HG02884 (cell line): Measurements from ENCODE around the gene RAD9B.
"Not testable (repeated sequence)": the region's sequence is repeated elsewhere in the genome, so short reads cannot be mapped to it uniquely, and the experiment has no call there.

Experiments used
- ATAC-seq: cut with Tn5 transposase; IDR thresholded peaks from one replicate; pipeline ENCODE4 v1.9.1; 2021; ENCODE audit warnings: mild to moderate bottlenecking, moderate library complexity; ENCODE audit not compliant: unreplicated experiment

The RAD9B gene

DNA sequence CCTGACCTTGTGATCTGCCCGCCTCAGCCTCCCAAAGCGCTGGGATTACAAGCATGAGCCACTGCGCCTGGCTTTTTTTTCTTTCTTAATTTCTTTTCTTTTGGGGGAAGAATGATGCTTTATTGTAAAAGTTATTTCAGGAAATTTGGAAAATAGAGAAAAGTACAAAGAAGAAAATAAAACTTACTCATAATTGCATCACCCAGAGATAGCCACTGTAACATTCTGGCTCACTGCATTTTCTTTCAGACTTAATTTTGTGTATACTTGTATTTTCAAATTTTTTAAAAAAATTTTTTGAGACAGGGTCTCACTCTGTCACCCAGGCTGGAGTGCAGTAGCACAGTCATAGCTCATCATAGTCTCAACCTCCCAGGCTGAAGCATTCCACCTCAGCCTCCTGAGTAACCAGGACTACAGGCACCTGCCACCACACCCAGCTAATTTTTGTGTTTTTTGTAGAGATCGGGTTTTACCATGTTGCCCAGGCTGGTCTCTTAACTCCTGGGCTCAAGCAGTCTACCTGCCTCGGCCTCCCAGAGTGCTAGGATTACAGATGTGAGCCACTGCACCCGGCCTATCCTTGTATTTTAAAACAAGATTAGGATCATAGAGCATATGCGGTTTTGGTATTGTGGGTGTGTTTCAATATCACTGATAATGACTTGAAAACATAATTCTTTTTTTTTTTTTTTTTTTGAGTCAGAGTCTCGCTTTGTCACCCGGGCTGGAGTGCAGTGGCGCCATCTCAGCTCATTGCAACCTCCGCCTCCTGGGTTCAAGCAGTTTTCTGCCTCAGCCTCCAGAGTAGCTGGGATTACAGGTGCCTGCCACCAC lies 19.0 kb downstream of the RAD9B start:
- not testable (repeated sequence) for ATAC-seq

DNA sequence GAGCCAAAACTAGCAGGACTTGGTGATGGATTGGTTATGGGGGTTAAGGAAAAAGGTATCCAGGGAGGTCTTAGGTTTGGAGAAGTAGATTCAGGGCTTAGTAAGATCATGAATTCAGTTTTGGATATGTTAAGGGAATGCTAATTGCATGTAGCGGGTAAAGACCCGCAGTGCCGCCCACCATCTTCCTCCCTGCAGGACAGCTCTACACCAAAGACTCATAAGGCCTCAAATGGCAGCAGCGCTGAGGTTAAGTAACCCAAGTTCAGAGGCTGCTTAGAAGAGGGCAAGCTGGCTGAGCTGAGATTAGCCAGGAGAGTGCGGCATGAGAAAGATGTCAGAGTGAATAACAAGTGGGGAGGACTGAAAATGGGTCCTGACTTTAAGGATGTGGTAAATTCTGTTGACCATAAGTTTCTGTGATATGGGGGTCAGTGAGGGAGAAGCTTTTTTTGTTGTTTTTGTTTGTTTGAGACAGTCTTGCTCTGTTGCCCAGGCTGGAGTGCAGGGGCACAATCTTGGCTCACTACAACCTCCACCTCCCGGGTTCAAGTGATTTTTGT lies 26.2 kb downstream of the RAD9B start:
- ATAC-seq = no peak

DNA sequence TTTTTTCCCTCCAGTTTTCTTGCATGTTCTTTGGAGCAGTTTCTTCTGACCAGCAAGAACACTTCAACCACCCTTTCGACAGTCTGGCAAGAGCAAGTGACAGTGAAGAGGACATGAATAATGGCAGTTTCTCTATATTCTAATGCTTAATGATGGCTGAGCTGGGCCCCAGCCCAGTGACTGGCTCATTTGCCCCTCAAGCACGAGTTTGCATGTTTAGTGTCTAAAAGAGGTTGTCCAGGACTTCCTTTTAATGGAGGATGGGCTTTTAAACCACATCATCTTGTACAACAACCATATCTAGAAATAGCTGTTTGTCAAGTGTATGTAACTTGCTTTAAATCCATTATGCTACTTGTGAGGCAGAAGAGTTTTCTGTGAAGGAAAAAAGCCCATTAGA lies 28.4 kb downstream of the RAD9B start:
- no peak for ATAC-seq

DNA sequence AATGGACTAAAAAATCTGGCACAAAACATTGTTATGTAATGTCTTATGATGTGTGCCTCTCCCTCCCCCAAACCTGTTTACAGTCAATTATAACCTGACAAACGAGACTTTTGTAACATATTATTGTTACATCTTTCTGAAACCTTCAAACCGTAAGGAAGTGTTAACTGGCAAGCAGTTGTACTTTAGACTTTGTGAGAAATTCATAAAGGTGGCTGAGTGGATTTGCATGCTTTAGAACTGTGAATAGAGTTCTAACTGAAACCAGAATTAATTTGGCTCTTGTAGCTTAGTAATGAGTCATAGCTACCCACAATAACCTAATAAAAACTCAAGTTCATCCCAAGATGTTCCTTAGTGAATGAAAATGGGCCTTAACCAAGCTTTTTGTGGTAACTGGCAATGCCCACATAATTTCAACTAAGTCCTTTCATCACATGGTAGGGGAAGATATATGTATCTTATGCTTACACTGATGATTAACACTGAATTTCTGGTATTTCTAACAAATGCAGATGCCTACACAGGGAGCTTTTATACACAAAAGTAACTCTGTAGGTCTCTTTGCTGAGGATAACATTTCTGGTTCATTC lies 29.7 kb downstream of the RAD9B start:
- ATAC-seq = peak; percentile 66

DNA sequence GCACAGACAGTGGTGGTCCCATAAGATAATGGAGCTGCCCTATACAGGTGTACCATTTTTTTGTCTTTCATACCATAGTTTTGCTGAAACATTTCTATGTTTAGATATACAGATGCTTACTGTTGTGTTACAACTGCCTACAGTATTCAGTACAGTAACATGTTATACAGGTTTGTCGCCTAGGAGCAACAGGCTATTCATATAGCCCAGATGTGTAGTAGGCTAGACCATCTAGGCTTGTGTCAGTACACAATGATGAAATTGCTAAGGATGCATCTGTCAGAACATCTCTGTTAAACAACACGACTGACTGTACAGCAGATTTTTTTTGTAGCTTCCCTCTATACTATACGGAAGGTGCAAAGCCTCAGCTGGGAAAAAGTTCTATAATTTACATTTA lies 30.5 kb downstream of the RAD9B start:
- no peak for ATAC-seq

DNA sequence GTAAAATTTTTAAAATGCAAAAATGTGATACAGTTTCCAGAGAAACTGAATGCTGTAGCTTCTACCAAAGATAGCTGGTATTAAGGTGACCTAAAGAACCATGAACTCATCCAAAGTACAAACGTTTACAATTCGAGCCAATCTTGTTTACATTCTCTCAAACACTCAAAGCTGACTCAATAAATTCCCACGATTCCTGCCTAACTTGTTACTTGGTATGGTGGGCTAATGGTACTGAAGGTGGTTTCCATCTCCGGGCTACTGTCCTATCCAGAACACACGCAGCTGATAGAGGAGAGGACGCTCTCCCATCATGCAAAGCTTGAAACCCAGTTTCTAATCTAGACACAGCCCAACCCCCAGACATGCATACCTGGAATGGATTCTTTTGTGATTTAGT lies 31.5 kb downstream of the RAD9B start:
- ATAC-seq = no peak

DNA sequence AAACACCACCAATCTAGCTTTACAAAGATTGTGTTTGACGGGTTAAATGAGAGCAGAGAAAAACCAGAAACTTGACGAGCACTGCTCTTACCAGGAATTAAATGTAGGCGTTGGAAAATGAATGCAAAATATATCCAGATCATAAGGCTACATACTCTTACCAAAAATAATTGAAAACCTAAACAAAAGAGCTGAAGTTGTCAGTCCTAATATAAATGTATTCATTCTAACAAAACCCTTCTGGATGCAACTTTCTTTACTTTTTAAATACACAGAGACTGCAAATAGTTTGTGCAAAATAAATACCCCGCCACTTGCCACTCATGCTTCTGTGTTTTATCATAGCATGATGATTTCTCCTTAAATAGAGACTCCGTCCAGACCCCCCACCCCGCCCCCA lies 32.7 kb downstream of the RAD9B start:
- ATAC-seq = no peak

DNA sequence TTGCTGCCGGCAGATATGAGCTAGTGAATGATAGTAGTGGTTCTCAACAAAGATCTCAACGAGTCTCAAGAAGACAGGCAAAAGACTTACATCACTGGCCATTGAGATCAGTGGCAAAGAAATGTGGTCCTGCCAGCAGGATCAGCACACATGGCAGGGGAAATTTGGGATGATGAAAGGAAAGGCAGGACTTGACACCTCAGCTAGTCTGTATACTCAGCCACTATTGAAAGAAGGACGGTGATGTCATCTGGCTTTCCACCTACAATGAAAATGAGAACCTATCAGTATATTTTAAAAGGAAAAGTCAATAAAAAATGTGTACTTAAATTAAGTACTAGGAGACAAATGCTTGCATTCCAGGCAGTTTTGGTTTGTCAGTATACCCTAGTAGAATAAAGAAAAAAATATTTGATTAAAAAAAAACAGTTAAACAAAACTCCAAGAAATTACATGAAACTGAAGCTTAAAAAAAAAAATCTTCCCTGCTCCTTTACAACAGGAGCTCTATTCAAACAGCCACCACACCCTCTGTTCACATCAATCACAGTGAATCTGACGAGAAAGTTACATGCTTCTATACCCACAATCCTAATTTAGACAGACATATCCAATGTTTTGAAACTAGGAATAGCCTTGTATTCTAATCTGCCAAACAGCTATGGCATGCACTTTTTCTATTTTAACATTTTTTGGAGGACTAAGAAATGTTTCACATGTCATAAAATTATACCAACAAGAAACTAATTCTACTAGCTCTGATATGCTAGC lies 34.9 kb downstream of the RAD9B start:
- ATAC-seq = no peak

DNA sequence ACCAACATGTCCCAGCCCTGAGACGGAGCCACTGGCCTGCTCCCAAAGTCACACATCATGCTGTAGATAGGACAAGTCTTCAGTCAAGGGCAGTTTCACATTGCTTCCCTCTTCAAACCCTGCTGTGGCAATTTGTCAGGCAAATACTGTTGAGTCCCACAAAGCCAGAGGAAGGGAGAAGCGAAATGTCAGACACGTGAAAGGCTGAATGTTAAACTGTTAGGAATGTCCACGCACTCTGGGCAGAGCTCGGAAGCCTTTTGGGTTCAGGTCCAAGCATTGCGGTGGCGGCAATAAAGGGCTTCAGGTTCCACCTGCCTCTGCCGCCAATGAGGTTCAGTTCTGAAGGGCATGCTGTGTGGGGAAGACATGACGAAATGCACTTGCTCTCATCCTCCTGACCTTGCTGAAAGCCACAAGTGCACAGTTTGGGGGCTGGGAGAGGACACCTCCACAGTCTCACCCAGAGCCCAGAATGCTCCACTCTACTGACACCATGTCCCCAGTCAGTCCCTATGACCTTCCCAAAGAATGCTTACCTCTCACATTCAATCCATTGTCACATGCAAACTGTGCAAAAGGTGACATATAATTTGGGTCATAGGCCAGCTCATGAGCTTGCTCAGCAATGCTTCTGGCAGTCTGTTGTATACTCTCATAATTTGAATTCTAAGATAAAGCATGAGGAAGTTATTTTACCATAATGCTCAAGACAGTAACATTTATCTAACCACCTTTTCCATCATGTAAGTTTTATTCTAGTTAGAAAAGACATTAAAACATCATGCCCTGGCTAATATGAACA lies 35.7 kb downstream of the RAD9B start:
- no peak for ATAC-seq

DNA sequence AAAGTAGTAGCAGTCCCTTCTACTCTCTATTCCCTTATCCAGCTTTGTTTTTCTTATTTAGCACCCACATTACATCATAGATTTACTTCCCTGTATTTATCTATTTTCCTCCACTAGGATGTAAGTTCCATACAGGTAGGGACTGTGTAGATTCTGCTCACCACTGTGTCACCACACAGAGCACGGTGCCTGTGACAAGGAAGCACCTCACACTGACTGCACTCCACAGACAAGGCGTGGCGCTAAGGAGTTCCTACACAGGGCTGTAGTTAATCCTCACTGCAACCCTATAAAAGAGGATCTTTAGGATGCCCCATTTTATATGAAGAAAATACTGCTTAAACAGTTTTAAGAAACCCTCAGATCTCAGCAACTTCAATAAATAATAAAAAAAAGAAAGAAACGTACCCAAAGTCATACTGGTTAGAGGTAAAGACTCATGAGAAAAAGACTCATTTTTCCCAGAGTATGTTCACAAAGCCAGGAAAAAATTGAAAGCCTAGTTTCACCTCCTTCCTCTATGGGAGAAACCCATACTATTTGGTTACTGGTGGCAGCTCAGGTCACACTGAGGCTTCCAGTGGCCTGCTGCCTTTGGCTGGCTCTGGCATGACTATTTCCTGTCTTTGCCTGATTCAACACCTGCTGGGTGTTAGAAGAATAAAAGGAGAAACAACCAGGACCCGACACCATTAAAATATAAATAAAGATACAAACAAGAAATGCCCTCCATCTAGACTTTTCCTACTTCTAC lies 36.9 kb downstream of the RAD9B start:
- ATAC-seq = no peak

DNA sequence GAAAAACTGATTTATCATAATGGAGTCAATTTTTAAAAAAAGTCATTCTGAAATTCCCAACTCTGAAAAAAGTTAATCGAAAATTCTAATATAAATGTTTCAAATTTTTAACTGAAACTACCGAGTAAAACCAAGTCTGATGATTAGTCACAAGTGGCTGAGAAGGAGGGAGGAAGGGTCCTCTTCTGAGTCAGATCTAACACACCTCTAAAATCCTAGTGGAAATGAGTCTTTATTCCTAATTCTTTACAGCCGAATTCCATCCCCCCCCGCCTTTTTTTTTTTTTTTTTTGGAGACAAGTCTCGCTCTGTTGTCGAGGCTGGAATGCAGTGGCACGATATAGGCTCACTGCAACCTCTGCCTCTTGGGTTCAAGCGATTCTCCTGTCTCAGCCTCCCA lies 37.9 kb downstream of the RAD9B start:
- ATAC-seq = no peak

DNA sequence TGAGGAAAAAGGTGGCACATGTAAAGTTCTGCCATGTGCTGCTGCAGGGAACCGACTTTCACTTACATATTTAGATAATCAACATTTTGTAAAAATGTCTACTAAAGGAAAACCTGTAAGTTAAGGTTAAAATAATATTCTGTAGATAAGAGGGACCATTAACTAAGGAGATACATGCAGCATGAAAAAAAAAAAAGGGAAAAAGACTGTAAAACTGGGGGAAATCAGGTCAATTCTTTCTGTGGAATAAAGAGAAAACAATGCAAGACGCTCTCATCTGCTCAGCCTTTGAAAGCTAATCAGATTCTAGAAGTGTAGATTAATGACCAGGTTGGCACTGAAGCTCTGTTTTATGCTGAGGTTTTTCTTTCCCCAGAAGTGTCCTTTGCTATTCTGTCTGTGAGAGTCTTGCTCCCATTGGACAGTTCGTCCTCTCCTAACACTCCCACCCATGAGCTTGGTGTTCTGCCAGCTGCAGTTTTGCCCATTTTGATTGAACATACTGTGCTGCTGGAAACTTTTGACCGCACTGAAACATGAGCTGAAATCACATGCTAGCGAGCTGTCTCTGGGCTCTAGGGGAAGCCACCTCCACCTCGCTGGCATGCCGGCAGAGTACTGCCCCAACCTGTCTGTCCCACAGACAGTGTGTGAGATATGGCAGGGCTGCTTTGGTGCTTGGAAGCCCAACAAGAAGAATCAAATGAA lies 41.3 kb downstream of the RAD9B start:
- no peak for ATAC-seq

DNA sequence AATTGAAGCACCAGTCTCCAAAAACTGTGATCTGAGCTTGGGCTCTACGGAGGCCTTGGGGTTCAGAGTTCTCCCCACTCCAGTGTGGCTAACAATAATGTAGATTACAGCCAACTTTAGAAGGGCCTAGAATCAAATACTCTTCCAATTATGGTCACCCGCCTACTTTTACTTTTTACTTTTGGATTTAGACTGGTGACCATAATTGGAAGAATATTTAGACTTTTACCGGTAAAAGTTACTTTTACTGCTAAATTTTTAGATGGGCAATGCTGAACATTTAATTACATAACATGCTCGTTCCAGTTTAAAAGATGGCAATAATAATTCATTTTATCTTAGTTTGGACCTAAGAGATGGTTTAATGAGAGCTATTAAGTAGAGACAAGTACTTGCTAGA lies 41.8 kb downstream of the RAD9B start:
- no peak for ATAC-seq

DNA sequence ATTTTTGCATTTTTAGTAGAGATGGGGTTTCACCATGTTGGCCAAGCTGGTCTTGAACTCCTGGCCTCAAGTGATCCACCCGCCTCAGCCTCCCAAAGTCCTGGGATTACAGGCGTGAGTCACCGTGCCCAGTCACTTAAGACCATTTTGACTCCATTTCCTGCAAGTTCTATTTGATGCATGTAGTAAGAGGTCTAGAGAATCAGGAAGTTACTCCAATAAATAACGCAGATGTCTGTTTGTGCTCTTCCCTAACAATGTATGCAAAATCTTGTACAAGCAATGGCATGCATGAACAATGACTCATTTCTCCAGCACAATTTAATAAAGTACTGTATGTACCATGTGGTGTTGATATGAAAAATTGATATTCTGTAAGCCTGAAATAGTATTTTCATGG lies 43.1 kb downstream of the RAD9B start:
- not testable (repeated sequence) for ATAC-seq

DNA sequence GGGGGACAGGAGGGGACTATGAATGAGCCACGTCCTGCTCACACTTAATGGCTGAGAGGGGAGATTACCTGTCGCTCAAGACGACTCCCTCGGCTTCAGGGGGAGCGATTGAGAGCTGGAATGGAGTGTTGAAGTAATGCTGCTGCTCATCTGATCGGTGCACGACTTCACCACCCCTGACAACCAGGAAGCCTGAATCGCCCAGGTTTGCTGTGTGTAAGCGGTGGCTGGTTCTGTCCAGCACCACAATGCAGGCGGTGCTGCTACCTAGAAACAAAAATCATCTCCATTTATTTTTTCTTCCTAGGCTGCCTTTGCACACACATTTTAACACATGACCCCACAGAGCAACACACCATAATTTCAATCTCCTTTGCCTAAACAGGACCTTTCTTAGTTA lies 43.7 kb downstream of the RAD9B start:
- no peak for ATAC-seq

DNA sequence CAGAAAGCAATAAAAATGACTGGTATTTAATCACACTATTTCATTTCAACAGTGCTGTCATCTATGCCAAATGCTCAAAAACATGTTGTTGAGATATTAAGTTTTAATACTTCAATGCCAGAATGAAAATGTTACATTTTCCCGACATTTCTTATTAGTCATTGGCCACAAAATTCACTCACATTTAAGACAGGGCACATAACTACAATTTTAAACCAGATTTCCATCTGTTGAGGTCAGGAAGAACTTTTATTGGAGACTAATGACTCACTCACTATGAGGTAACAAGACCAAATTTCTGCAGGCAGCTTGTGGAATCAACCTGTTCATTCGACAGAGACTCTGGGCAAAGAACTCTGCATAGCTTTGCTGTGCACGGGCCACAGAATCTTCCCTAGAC lies 44.2 kb downstream of the RAD9B start:
- ATAC-seq = no peak

DNA sequence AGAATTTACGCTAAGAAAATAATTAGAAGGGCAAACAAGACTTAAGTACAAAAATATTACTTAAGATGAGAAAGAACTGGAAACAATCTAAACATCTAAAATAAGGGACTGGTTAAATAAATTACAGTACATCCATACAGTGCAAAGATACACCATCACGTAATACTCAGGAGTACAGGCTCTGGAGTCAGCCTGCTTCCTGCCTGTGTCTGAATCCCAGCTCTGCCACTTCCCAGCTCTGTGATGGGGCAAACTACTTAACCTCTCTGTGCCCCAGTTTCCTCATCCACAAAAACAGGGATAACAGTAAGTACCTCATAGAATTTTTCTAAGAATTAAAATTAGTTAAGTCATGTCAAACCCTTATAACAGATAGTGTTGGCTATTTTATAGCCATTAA lies 45.0 kb downstream of the RAD9B start:
- ATAC-seq = no peak

DNA sequence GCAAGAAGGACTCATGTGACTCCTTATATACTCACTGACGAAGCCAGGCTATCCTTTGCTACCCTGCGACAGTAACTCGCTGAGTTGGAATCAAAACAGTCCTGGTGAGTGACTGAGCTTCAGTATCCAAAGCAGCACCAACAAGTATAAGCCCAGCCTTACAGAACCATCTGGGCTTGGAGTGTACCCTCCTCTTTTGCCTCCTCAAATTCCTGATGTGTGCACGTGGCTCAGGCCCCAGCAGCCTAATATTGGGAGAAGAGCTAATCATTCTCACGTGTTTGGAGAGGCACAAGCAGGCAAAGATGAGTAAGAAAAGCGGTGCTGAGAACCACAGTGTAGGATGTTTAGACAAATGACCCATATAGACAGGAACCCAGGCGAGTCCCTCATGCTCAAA lies 46.5 kb downstream of the RAD9B start:
- ATAC-seq = no peak

DNA sequence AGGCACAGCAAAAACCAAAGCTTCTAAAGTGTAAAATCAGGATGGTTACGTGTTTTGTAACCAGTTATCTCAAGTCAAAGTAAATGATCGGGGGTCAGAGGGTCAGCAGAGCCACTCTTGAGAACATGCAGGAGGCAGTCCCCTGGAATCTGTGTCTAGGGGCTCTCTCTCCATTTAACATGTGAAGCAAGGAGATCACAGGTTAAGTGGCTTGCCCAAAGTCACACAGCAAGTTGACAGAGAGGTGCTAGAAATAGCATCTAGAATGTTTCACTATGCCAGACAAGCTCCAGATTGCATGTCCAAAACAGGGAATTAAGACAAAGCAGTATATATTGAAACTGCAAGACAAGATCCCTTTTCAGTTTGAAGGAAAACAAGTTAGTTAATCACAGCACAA lies 47.6 kb downstream of the RAD9B start:
- no peak for ATAC-seq

DNA sequence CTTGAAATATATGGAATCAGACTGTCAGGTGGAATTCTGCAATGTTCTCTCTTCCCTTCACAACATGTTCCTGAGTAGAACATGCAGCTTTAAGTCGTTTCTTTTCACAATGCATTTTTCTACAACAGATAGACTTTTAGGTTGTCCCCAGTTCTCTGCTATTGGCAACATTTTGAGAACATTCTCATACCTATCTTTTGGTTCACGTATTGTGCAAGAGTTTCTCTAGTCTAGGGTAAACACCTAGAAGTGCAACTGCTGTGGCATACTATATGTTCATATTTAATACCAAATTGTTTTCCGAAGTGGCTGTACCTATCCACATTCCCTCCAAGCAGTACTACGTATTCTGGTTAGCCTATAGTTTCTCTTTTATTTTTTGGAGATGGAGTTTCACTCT lies 48.9 kb downstream of the RAD9B start:
- ATAC-seq = no peak
